ENCODE data around the gene IRF2BP2. TPM values are rescaled to one million over a fixed set of nuclear protein-coding genes. Genes with fewer than 3 reads are reported as not detected.
A peak's percentile ranks its signal among the peaks of the same experiment; 100 is the strongest.

The IRF2BP2 gene
- 55.6 and 59.9 TPM in 2 replicates for total RNA-seq
- long read RNA-seq, partial matches to known transcripts: 0 of 16 reads
- long read RNA-seq, other reads (novel, unspliced or antisense): 16 of 16 reads

GRCh38 chr1:234610061-234610665 is at the start of gene IRF2BP2:
Gene IRF2BP2, minus strand, starts transcription at chr1:234610178. Its CDS starts 684 bp downstream, at chr1:234609494.
- Mint-ChIP-seq H3K27ac (ENCODE audit: unreplicated experiment) (peak within 1 kb of the TSS; percentile 95), H3K36me3 (ENCODE audit: low read depth) (peaks cover 7% of the 10 kb centered on the region), H3K4me3 (peak within 1 kb of the TSS; percentile 97), H3K27me3 (ENCODE audit: low read depth) (peaks cover 6% of the 10 kb centered on the region), H3K9me3 (no peaks in the 10 kb centered on the region), H3K4me1 (peaks cover 69% of the 10 kb centered on the region)
- TF ChIP-seq, protein P1, sequence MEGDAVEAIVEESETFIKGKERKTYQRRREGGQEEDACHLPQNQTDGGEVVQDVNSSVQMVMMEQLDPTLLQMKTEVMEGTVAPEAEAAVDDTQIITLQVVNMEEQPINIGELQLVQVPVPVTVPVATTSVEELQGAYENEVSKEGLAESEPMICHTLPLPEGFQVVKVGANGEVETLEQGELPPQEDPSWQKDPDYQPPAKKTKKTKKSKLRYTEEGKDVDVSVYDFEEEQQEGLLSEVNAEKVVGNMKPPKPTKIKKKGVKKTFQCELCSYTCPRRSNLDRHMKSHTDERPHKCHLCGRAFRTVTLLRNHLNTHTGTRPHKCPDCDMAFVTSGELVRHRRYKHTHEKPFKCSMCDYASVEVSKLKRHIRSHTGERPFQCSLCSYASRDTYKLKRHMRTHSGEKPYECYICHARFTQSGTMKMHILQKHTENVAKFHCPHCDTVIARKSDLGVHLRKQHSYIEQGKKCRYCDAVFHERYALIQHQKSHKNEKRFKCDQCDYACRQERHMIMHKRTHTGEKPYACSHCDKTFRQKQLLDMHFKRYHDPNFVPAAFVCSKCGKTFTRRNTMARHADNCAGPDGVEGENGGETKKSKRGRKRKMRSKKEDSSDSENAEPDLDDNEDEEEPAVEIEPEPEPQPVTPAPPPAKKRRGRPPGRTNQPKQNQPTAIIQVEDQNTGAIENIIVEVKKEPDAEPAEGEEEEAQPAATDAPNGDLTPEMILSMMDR (conservative IDR thresholded peaks at IDR 0.05): no peak
- DNase-seq (ENCODE audit: low read depth, low spot score): peak; percentile 63

DNA sequence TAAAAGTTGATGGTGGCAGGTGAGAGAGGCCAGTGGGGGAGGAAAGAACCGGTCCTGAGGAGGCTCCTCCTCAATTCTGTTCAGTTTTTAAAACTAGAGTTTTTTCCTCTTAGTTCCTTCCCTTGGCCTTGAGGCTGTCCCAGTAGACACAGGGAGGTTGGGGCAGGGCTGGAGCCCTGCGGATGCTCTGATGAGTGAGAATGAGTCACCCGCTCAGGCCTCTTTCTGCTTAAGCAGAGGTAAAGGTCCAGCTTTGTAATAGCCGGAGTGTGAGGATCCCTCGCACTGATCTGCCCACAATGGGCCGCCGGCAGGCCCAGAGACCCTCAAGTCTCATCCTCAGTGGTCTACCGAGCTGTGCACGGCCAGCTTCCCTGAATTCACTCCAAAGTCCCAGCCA is 49.6 kb upstream of the IRF2BP2 start:
- no peak overlapping the region for H3K4me3 Mint-ChIP-seq
- peaks cover 16% of the 10 kb centered on the region for H3K4me1 Mint-ChIP-seq
- H3K27ac Mint-ChIP-seq (ENCODE audit: unreplicated experiment): no peak overlapping the region
- TF ChIP-seq, protein P1 (conservative IDR thresholded peaks at IDR 0.05): no peak
- no peaks in the 10 kb centered on the region for H3K9me3 Mint-ChIP-seq
- no peaks in the 10 kb centered on the region for H3K27me3 Mint-ChIP-seq (ENCODE audit: low read depth)
- H3K36me3 Mint-ChIP-seq (ENCODE audit: low read depth): no peaks in the 10 kb centered on the region
- DNase-seq (ENCODE audit: low read depth, low spot score): no peak

DNA sequence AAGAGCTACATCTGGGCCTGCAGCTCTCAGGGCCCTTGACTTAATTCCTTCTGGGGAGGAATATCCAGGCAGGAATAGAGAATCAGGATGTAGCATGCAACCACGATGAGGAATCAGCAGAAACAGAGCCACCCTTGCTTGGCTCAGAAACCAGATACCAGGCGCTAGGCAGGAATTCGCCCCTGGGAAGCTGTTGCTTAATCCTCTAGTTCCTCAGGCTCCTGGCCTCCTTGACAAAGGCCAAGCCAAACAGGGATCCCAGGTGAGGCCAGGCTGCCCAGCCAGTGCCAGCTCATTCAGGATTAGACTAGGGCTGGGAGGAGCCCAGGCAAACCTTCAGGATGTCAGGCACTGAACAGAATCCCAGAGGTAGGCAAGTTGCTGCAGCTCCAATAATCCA is 48.2 kb upstream of the IRF2BP2 start:
- Mint-ChIP-seq H3K4me1 (peaks cover 16% of the 10 kb centered on the region), H3K36me3 (ENCODE audit: low read depth) (no peaks in the 10 kb centered on the region), H3K27me3 (ENCODE audit: low read depth) (no peaks in the 10 kb centered on the region), H3K9me3 (no peaks in the 10 kb centered on the region), H3K27ac (ENCODE audit: unreplicated experiment) (no peak overlapping the region), H3K4me3 (no peak overlapping the region)
- TF ChIP-seq, protein P1 (conservative IDR thresholded peaks at IDR 0.05): no peak
- no peak for DNase-seq (ENCODE audit: low read depth, low spot score)

GRCh38 chr1:234656944-234657654 is 47.1 kb upstream of the IRF2BP2 start:
- H3K4me1 Mint-ChIP-seq: peaks cover 16% of the 10 kb centered on the region
- H3K27me3 Mint-ChIP-seq (ENCODE audit: low read depth): no peaks in the 10 kb centered on the region
- no peaks in the 10 kb centered on the region for H3K9me3 Mint-ChIP-seq
- H3K36me3 Mint-ChIP-seq (ENCODE audit: low read depth): no peaks in the 10 kb centered on the region
- TF ChIP-seq, protein P1 (conservative IDR thresholded peaks at IDR 0.05): no peak
- H3K4me3 Mint-ChIP-seq: no peak overlapping the region
- DNase-seq (ENCODE audit: low read depth, low spot score): no peak
- H3K27ac Mint-ChIP-seq (ENCODE audit: unreplicated experiment): no peak overlapping the region

DNA sequence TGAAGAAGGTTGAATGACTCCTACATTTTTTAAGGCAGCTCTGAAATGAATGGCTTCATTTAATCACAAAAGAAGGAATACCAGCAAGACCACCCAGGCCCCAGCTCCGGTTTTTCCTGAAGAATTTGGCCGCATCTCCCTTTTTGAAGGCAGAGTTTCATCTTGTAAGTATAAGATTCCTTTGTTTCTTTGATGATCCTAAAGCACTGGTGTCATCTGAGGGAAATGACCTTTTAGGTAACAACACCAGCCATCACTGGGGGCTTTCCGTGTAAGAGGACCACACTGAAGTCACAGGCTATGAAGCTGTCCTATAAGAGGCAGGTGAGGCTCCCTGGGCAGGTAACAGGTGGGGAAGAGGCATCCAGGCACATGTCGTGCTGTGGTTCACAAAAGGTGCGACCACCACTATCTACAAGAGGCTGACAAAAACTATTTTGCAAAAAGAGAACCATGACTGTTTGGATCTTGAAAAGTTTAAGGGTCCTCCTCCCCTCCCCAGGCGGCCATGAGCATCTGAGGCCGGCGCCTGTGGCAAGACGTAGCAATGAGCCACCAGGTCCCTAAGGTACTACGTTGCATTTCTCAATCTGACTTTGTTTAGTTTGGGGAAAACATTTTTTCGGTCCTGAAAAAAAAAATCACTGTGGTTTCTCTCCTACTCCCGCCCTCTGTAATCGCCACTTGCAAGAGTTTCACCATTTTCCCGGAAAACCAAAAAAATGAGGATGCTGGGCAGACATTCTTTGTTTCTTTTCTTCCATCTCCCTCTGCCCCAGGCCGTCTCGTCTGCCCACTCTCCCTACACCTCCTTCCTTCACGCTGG is 46.3 kb upstream of the IRF2BP2 start:
- Mint-ChIP-seq H3K36me3 (ENCODE audit: low read depth) (no peaks in the 10 kb centered on the region), H3K4me1 (peaks cover 16% of the 10 kb centered on the region), H3K27ac (ENCODE audit: unreplicated experiment) (no peak overlapping the region), H3K9me3 (no peaks in the 10 kb centered on the region), H3K4me3 (no peak overlapping the region), H3K27me3 (ENCODE audit: low read depth) (no peaks in the 10 kb centered on the region)
- no peak for DNase-seq (ENCODE audit: low read depth, low spot score)
- TF ChIP-seq, protein P1 (conservative IDR thresholded peaks at IDR 0.05): no peak

Measured in neural crest cell (in vitro differentiated cells).